MCF 10A (cell line): ENCODE data around the gene SLC2A8. TPM values are rescaled to one million over a fixed set of nuclear protein-coding genes. Genes with fewer than 3 reads are reported as not detected.
A peak's percentile ranks its signal among the peaks of the same experiment; 100 is the strongest.

Experiments used
- Bru-seq: library from RNA; stranded (reverse); fragments of 400-500 nt; gene quantifications from one replicate; lab custom pipeline; 2021; lab: Mats Ljungman, UMichigan
- BruChase-seq, 2 experiments: library from RNA; stranded (reverse); fragments of 400-500 nt; gene quantifications; one replicate each; lab custom pipeline; 2021; lab: Mats Ljungman, UMichigan
- BruUV-seq: library from RNA; stranded (reverse); fragments of 400-500 nt; replicated peaks from 2 replicates; lab custom pipeline; 2021; lab: Mats Ljungman, UMichigan
- CTCF ChIA-PET: fragments of 300-600 bp; sonication (Branson Sonifier 250); formaldehyde crosslinking; extraction: SDS; loops from one replicate; lab custom pipeline; 2021; ENCODE audit warnings: antibody characterized with exemption, inconsistent platforms; lab: Yijun Ruan, JAX
- POLR2A ChIA-PET: fragments of 300-600, 350-650 bp; sonication (Branson Sonifier 250); formaldehyde crosslinking; extraction: SDS; loops from one replicate; lab custom pipeline; 2020; ENCODE audit warnings: antibody characterized with exemption, inconsistent platforms; lab: Yijun Ruan, JAX
- DNase-seq: peaks from one replicate; pipeline ENCODE4 v3.0.0-alpha.2; 2018; ENCODE audit not compliant: unreplicated experiment
- H3K27ac Mint-ChIP-seq: one replicate; pipeline ENCODE4 v1.8.0; 2022; ENCODE audit warnings: mild to moderate bottlenecking, low read depth, mixed read lengths; ENCODE audit not compliant: unreplicated experiment
- H3K27me3 Mint-ChIP-seq: one replicate; pipeline ENCODE4 v1.8.0; 2022; ENCODE audit warnings: mixed read lengths; ENCODE audit not compliant: insufficient read depth, unreplicated experiment
- H3K36me3 Mint-ChIP-seq: one replicate; pipeline ENCODE4 v1.8.0; 2022; ENCODE audit warnings: mild to moderate bottlenecking, moderate library complexity, mixed read lengths; ENCODE audit not compliant: insufficient read depth, unreplicated experiment
- H3K4me1 Mint-ChIP-seq: one replicate; pipeline ENCODE4 v1.8.0; 2022; ENCODE audit warnings: mixed read lengths; ENCODE audit not compliant: insufficient read depth, unreplicated experiment
- H3K4me3 Mint-ChIP-seq: one replicate; pipeline ENCODE4 v1.8.0; 2022; ENCODE audit warnings: mild to moderate bottlenecking, moderate library complexity, mixed read lengths; ENCODE audit not compliant: unreplicated experiment
- H3K9me3 Mint-ChIP-seq: one replicate; pipeline ENCODE4 v1.8.0; 2022; ENCODE audit warnings: mixed read lengths; ENCODE audit not compliant: unreplicated experiment
- CTCF ChIP-seq: fragments of 200-600 bp; IDR thresholded peaks from one replicate; pipeline ENCODE4 v1.8.0; 2022; ENCODE audit warnings: antibody characterized with exemption, mild to moderate bottlenecking; ENCODE audit not compliant: unreplicated experiment
- intact Hi-C: fragments of 100-400 bp; cut with micrococcal nuclease; formaldehyde crosslinking; loops from 2 replicates; pipeline ENCODE4 v1.14.1; 2022
- long read RNA-seq: library from polyadenylated mRNA; stranded (forward); transcript quantifications from one replicate; pipeline ENCODE4 v2.0.0, GENCODE V29; 2022
- total RNA-seq: library from RNA; stranded (reverse); gene quantifications from 2 replicates; pipeline ENCODE4 v1.2.3, GENCODE V29; 2022

SLC2A8 gene
- total RNA-seq (13.7 and 14.0 TPM in 2 replicates), Bru-seq, nascent RNA (percentile 50 among the genes with signal in this experiment), BruChase-seq, experiment 1, labeled RNA remaining after a 6-hour chase (percentile 49 among the genes with signal in this experiment), BruChase-seq, experiment 2, labeled RNA remaining after a 2-hour chase (percentile 53 among the genes with signal in this experiment)
- long read RNA-seq, transcript SLC2A8-203 (10 exons, 2,172 nt), result major isoform, 18 of 31 reads
- long read RNA-seq, partial matches to known transcripts, result 3 of 31 reads
- long read RNA-seq, other reads (novel, unspliced or antisense), result 10 of 31 reads

- H3K4me1 Mint-ChIP-seq, result peaks cover 4% of the 10 kb centered on the region
- no peak within 1 kb of the TSS for H3K27ac Mint-ChIP-seq
- H3K36me3 Mint-ChIP-seq, result peaks cover 10% of the 10 kb centered on the region
- DNase-seq, result peak; percentile 100
- intact Hi-C loops, result loop anchor here (1.0 to 2.0 kb wide), 4 partner anchors 36 to 456 kb away; no protein-coding TSS in a partner anchor
- H3K27me3 Mint-ChIP-seq, result no peaks in the 10 kb centered on the region
- BruUV-seq, result no TSS peak
- POLR2A ChIA-PET, result interaction anchor here (0.6 to 2.8 kb wide), 21 partner anchors 8 to 1118 kb away, joined by 3 to 35 read pairs (median 4); partner anchors contain the start of genes LRSAM1, RPL12 and ZNF79
- CTCF ChIA-PET, result interaction anchor here (0.5 to 1.6 kb wide), 15 partner anchors 9 to 473 kb away, joined by 3 to 10 read pairs (median 3); no protein-coding TSS in a partner anchor
- no peaks in the 10 kb centered on the region for H3K9me3 Mint-ChIP-seq
- peak within 1 kb of the TSS; percentile 74 for H3K4me3 Mint-ChIP-seq
- TF ChIP-seq CTCF, result peak; percentile 15
Measured at GRCh38 chr9:127396808-127397645, at the start of gene SLC2A8. Gene SLC2A8 (plus strand): TSS chr9:127397169. CDS start chr9:127397231, 62 bp downstream.

DNA sequence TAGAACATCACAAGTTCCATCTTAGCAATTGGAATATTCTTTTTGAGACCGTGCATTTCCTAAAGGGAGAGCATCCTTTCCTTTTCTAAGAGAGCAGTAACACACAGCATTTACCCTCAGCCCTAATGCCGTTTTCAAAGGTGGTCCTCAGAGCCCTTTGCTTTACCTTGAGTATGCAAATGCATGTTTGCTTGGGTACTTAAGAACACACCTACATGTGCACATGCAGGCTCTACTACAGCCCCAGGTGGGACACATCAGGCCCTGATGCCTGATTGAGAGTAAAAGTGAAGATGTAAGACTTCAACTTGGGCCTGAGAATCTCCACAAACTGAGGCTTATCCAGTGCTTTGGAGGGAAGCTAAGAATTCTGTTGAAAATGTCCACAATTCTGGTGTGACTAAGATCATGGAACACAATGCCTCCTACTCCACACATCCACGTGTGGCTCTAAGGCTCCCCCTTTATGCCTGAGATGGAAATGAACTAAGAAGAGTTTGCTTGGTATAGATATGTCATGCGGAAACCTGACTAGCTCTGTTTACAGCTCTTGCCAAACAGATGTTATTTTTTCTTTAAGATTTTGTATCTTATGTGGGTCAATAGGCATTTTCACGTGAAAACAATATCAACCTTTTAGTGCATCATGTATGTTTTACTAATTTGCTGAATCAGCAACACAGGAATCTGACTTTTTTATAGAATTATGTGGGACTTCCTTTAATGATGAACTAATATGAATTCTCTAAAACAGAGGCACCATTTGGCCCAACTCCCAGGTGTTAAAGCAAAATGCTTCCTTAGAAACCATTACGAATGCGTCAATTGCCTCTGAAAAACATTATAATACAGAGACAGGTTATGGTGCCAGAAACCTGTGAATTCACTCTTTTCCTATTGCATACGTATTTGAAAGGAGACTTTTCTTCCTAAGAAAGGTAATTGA is 48.9 kb upstream of the SLC2A8 start:
- H3K4me1 Mint-ChIP-seq, result no peaks in the 10 kb centered on the region
- no peaks in the 10 kb centered on the region for H3K9me3 Mint-ChIP-seq
- no peak overlapping the region for H3K4me3 Mint-ChIP-seq
- no peak overlapping the region for H3K27ac Mint-ChIP-seq
- BruUV-seq, result no TSS peak
- ChIA-PET POLR2A (interaction anchor here (0.8 kb wide), 1 partner anchor 102 kb away, joined by 3 read pairs; no protein-coding TSS in a partner anchor), CTCF (interaction anchor here (0.6 to 1.0 kb wide), 4 partner anchors 38 to 275 kb away, joined by 3 read pairs; no protein-coding TSS in a partner anchor)
- TF ChIP-seq CTCF, result peak; percentile 41
- H3K36me3 Mint-ChIP-seq, result no peaks in the 10 kb centered on the region
- DNase-seq, result peak; percentile 38
- intact Hi-C loops, result loop anchor here (1.0 kb wide), 2 partner anchors 64 to 134 kb away; no protein-coding TSS in a partner anchor
- no peaks in the 10 kb centered on the region for H3K27me3 Mint-ChIP-seq

GRCh38 chr9:127349483-127350113 is 47.4 kb upstream of the SLC2A8 start:
- CTCF ChIA-PET, result interaction anchor here (0.7 kb wide), 1 partner anchor 116 kb away, joined by 5 read pairs; no protein-coding TSS in a partner anchor
- no peak for DNase-seq
- TF ChIP-seq CTCF, result no peak
- BruUV-seq, result no TSS peak
- Mint-ChIP-seq H3K9me3 (no peaks in the 10 kb centered on the region), H3K36me3 (no peaks in the 10 kb centered on the region), H3K27me3 (no peaks in the 10 kb centered on the region), H3K27ac (no peak overlapping the region), H3K4me3 (no peak overlapping the region), H3K4me1 (no peaks in the 10 kb centered on the region)
- POLR2A ChIA-PET, result no interaction called here
- intact Hi-C loops, result no loop called here
